GM18519 (cell line): ENCODE measurements around the gene ABL1.

Experiments used
- ATAC-seq: cut with Tn5 transposase; IDR thresholded peaks from one replicate; pipeline ENCODE4 v1.9.1; 2021; ENCODE audit warnings: mild to moderate bottlenecking, moderate library complexity; ENCODE audit not compliant: unreplicated experiment, low FRiP score

The ABL1 gene

DNA sequence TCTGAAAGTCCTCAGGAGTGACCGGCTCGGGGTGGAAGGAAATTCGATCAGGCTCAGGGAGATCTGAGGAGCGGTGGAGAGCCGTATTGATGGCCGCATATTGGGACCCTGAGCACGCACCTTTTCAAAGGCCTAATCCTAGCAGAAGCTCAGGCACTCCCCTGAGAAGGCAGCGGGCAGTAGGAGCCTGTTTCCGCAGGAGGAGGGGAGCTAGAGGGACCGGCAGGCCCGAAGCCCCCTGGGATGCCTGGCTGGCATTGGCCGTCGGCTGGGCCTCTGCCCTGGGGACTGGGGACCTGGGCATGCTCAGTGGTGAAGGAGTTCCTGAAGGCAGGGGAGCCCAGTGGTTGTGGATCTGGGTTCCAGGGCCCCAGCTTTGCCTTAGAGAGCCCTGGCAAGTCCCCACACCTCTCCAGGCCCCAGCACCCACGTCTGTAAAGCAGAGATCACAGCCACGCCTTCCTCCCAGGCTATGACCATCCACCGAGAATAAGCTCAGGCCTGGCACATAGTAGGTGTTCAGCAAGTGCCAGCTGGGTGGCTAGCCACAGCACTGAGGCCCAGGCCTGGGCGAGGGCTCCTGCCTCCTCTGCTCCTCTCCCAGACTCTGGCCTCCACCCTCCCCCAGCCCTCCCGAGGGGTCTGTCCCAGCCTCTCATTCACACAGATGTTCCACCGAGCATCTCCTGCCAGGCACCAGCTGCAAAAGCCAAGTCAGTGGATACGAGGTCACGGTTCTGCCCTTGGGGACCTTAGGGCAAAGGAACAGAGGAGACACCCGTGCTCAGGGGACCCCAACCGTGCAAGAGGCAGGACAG, 78.8 kb downstream of the ABL1 start:
- ATAC-seq, result no peak

DNA sequence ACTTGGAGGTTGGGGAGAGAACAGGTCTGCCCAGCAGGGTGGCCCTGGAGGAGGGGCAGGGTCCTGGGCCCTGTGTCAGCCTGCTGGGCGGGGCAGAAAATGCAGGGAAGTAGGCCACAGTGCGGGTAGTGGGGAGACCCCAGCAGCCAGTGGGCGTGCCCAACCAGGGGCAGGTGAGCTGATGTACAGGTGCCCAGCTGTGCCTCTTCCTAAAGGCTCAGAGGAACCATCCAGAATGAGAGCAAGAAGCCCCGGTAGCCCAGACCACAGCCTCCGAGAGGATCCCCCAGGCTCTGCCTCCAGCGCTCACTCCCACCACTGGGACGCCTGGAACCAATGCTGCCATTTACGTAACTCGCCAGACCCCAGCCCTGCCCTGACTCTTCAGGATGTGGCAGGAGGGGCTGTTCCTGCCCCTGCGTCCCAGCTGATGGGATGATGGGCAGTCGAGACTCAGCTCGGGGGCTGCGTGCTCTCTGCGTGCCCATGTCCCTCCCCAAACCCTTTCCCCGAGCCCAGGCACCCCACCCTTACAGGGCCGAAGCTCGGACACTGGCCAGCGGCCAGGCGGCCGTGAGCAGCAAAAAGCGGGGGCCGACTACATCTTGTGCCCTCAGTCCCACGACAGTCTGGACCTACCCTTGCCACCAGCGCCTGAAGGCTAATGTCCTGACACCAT, 79.5 kb downstream of the ABL1 start:
- no peak for ATAC-seq

DNA sequence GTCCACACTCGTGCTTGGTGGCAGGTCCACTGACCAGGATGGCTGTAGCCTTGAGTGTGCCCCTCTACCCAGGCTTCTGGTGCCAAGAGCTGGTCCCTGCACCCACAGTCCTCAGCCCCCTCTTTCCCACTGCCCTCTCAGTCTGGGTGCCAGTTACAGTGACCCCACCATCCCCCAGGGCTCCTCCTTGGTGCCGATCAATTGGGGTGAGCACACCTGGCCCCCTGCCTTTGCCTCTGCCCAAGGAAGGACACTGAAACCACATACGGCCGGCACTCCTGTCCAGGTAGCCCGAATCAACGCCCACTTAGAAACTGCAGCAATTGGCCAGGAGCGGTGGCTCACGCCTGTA, 80.0 kb downstream of the ABL1 start:
- ATAC-seq, result no peak

DNA sequence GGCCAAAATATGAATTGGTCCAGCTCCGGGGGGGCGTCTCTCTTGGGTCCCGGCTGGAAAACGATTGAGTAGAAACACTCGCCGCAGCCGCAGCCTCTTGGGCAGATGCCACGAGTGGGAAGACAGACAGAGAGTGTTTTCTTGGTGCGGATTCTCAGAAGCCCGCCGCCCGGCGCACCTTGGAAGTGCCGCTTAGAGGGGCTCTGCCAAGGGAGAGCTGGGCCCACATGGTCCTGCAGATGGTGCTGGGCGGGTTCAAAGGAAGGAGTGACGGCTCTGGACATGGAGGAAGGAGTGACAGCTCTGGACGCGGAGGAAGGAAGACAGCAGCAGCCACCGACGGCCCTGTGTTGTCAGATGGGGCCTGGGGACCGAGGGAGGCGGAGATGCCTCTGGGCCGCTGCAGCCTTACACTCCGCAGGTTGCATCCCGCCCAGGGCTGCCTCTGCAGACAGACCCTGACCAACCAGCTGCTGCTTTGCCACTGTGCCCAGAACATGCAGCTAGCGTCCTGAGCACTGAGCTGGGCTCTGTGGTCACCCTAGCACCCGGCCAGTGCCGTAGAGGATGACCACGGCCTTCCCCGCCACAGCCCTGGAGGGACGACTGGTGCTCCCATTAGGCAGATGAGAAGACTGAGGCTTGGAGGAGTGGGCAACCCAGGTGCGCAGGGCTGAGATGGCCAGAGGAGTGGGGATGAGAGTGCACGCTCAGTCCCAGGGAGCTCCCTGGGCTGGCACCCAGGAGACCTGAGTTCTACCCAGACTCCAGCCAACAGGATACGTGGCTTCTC, 82.3 kb downstream of the ABL1 start:
- no peak for ATAC-seq

DNA sequence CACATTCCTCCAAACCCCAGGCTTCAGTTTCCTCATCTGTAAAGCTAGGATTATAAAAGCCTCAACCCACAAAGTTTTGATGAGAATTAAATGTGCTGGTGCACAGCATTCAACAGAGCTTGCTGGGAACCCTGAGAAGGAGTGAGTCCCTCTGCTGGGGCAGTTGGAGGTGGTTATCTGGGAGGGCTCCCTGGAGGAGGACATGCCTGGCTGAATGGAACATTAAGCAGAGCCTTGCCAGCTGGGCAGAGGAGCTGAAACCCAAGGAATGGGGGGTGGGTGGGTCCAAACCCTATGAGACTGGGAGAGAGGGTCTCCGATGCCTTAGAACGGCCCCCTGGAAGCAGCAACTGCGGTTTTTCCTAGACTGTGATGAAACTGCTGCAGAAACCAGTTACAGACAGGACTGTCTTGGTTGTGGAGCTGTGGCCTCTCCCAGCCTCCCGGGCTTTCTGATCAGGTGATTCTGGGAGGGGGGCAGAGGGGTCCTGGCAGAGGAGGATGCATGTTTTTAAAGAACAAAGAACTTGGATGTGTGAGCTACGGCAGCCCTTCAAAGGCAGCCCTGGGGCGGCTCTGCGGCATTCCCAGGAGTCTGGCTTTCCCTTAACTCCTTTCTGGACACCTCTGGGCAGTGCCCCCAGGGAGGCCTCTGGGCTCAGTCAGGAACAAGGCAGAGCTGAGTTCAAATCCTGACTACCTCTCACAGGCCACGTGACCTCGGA, 83.2 kb downstream of the ABL1 start:
- no peak for ATAC-seq

DNA sequence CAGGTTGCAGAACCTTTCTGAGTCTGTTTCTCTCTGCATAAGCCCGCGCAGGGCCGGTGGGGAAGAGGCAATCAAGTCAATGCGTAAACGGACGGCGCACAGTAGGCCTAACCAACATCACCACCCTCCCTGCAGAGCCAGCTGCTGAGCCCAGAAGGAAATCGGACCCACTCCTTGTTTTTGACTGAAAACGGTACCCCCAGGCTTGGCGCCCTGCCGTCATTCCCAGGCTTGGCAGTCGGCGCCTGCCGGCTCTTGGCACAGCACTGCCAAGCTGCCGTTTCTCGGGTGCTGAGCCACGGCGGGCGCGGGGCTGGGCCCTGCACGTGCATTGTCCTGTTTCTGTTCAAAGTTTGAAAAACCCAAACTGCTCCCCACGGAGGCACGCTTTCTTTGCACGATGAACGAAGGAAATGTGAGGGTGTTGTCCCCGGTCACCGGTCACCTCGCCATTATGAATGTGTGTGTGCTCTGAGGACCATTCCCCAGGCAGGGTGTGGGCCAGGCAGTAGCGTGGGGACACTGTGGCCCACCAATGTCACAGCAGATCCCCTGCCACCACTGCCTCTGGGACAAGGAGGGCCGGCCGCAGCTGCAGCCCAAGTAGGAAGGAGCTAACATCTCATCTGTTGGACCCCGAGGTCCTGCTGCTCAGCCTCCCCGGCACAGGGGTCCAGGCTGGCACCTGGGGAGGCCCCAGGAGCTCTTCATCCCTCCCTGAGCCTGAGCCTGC, 83.9 kb downstream of the ABL1 start:
- ATAC-seq, result no peak

DNA sequence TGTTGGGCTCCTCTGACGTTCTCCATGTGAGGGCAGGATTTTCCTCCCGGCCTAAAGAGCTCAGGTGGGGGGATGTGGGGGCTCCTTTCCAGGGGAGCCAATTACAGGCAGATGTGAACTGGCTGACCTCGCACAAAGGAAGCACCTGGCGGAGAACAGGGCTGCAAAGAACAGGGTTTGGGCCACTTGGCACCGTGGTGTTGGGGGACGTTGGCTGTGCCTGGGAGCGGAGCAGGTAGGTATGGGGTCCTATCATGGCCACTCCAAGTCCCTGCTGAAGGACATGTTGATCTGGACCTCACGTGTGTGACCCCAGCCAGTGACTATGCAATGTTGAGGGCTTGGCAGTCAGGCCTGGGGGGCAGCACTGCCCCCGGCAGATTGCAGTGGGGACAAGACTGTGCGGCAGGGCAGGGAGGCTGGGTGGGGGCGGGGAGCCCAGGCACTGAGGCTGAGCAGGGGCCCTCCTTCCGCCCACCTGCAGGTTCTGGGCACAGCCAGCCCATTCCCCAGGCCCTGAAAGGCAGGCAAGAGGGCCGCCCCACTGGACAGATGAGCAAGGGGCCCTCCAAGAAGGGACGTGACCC, 84.6 kb downstream of the ABL1 start:
- no peak for ATAC-seq

DNA sequence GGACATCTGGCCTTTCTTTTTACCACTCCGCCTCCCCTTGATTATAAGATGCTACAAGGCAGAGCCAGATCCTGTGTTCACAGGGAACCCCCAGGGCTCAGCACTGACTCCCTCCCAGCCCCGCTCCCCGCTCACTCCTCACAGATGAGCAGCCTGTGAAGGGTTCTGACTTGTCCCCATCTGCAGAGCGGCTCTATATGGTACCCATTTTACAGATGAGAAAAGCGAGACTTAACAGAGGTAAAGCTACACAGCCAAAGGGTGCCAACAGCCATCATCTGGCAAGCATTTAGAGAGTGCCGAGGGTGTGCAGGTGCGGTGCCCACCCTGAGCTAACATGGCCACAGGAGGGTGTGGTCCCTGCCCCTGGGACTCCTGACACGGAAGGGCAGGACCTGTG, 85.2 kb downstream of the ABL1 start:
- no peak for ATAC-seq

DNA sequence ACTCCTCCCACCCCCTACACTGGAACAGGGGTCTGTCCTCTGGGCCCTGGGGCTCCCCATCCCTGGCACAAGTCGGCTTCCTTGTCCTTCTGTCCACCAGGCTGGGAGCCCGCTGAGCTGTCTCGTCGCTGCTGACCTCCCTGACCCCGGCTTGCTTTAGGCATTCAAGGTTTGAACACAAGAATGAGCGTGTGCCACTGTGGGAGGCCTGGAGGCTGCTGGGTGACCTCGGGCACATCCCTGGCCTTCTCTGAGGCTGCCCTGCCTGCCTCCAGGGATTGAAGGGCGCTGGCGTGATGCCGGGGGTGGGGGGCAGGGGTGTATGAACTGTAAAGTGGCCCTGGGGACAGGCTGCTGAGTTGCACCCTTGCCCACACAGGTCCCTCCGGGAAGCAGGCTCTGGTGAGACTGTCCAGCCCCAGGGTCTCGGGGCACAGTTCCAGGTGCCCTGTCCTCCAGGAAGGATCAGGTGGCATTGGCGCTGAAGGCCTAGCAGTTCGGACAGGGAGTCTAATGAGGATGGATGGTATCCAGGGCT, 85.8 kb downstream of the ABL1 start:
- no peak for ATAC-seq

DNA sequence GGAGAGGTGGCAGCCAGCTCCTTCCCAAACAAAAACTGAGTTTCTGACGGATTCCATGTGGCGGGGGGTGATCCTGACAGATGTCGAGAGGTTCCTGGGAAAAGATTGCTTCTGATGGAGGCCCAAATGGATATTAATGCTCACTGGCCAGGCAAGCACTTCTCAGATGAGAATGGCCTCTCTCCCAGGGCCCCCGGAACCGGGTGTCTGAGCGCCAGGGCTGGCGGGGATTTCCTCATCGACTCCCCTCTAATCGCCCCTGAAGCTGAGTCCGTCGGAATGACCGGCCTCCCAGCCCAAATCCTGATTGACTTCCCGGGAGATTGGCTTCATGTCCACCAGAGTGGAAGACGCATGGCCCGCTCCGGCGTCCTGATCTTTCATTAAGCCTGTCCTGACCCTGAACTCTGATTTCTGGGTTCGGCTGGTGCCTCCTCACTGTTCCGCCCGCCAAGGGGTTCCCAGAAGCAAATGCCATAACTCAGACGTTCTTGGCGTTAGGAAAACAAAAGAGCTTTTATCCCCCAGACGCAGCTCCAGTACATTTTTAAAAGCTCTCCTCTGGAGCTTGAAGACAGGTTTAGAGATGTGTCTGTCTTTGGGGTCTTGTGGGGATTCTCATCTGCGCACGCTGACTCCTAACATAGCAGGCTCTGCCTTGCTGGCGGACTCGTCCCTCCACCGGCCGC, 86.4 kb downstream of the ABL1 start:
- no peak for ATAC-seq

DNA sequence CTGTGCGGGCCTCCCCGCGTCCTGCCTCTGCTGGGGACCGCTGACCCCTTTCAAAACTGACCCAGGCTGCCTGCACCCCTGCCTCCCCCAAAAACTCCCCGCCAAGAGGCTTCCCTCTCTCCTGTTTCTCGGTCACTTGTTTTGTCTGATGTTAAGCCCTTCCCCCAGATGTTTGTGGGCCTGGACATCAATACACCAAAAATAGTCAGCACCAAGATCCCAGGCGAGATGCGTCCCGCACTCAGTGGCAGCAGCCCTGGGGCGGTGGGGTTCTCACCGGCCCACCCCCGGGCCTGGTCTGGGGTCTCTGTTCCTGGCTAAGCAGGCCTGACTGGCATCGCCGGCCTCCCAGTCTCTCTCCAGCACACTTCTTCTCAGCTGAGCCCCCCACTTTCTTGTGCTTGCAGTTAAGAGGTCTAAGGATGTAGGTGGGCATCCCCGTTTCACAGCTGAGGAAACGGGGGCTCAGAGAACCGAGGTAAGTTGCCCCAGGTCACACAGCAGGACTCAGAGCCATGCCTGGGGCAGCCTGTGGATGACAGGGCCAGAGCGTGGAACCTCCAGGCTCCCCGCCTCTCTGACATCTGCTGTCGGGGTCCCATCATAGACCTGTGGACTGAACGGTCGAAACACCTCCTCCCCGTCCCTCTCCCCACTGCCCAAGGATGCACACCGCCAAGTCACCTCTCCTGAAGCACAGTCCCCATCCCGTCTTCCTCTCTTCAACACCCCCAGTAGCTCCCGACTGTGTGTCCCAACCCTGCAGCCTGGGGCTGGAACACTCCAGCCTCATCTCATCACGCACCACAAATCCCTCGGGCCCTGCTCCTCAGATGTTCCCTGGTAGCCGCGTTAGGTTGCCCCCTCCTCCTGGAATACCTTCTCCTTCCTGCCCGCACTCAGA, 87.2 kb downstream of the ABL1 start:
- ATAC-seq, result no peak

DNA sequence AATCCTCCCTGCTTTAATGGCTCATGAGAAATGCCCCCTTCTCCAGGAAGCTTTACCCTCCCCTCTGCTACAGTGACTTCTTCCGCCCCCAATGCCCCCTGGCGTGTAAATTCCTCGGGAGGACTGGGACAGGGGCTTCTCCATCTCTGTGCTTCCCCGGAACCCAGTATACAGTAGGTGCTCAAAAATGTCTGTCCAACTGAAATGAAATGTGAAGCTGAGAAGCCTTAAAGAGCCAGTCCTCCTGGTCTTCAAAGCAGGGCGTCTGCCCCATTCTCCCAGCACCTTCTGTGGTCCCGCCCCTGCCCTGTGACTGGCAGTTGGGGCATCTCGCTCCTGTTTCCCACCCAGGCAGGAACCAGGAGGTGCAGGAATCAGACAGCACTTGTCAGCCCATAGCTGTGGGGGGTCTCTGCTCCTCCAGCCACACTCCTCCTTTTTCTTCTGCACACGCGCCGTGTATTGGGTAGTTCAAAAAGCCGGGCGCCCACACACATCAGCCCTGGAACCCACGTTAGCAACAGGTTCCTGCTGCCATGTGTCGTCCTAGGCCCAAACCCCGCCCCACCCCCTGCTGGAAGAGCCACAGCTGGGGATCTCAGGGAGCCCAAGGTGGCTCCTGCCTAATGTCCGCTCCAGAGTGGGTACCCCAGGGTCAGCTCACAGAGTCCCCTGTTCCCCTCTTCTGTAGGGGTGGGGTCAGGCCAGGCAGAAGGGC, 88.0 kb downstream of the ABL1 start:
- ATAC-seq, result no peak

DNA sequence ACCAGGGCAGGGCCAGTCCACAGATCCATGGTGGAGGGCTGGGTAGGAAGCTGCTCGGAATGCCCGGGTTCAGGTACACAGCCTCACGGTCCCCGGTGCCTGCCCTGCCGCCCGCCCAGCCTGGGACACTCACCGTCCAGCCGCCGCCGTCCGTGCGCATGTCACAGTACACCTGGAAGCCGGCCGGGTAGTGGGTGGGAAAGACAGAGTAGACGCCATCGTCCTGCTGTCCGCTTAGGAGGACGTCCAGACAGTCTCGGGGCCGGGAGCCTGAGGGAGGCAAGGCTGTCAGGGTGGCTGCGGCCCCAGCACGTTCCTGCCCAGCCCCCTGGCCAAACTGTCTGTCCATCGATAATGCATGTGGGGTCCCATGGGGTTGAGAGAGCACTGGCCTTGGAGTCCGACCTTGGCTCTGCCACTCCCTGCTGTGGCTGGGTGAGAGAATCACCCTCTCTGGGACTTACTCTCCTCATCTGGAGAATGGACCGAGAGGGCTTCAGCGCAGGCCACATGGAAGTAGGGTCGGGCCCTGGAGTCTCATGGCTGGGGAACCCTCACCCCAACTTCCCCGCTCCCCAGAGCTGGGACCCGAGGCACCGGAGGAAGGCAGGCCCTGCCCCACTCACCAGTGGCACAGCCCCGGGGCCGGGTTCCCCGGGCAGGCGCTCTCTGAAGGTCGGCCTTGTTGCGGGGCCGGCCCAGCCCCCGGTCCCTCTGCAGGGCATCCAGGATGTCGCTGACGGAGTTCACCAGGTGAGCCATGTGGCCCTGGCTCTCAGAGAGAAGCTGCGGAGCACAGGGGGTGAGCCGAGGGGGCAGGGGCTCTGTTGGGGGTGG, 88.8 kb downstream of the ABL1 start:
- ATAC-seq, result no peak

DNA sequence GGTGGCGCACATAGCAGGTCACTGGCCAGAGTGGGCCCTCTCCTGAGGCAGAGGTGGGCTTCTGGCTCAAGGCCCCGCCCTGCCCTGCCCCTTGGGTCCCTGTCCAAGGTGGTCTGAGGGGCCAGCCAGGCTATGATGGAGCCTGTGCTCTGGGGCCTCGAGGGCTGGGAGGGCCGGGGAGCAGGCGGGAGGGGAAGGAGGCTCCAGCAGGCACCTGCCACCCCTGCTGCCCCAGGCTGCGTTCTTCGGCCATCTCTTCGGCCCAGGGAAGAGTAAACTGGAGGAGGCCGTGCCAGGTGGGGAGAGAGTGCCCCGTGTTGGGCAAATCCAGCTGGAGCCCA, 89.4 kb downstream of the ABL1 start:
- no peak for ATAC-seq

DNA sequence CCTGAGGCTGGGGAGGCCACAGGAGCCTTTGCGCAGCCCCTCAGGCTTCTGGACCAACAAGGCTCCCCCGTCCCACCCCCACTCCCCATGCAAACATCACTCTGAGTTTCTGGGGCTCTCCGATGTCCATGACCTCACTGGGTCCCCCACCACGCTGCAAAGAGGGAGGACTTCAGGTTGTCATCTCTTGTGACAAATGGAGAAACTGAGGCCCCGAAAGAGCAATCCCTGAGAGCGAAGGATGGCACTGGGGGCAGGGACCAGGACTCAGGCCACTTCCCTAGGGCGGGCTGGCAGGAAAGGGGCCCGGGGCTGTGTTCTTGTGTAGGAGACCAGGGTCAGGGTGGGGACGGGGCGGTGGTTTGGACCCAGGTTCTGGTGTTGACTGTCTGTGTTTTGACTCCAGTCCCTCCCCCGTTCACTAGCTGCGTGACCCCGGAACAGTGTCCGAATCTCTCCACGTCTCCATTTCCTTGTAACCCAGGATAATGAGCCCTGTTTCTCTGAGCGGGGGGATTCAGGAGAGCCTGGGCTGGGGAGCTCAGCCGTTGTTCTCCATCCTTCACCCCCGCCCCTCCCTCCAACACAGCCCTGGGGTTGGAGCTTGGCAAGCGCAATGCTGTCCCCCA, 90.1 kb downstream of the ABL1 start:
- no peak for ATAC-seq

DNA sequence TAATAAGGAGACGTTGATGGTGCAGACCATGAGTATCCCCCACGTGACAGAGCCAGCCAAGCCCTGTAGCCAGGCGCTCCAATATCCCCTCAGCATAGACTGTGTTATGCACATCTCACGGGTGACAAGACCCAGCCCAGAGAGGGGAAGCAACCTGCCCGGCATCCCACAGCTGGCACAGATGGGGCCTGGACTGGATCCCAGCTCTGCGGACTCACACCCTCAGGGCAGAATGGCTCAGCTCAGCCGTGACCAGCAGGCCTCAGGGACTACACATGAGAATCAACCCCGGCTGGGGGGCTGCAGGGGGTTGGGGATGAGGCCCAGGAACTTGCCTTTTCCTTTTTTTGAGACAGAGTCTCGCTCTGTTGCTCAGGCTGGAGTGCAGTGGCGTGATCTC, 92.3 kb downstream of the ABL1 start:
- ATAC-seq, result no peak
